Activated B cell treated with CpG ODN at 0.5 μM for 24 hours (primary cell): ENCODE data around the gene YIF1B. TPM values are rescaled to one million over a fixed set of nuclear protein-coding genes. Genes with fewer than 3 reads are reported as not detected.
A peak's percentile ranks its signal among the peaks of the same experiment; 100 is the strongest.

Source experiments
- ATAC-seq: fragments of 200-7000 bp; cut with Tn5 transposase; one replicate; pipeline ENCODE4 v1.10.0; 2021; ENCODE audit warnings: low read depth, mild to moderate bottlenecking, moderate library complexity
- CTCF ChIA-PET: fragments of 350-600 bp; sonication (Branson Sonifier 250); formaldehyde crosslinking; loops from one replicate; lab custom pipeline; 2021; ENCODE audit warnings: antibody characterized with exemption; lab: Charles Lee
- POLR2A ChIA-PET: fragments of 350-600 bp; sonication (Branson Sonifier 250); formaldehyde crosslinking; loops from one replicate; lab custom pipeline; 2021; ENCODE audit warnings: antibody characterized with exemption; lab: Charles Lee
- DNase-seq: peaks from one replicate; pipeline ENCODE4 v3.0.0; 2022
- H3K27ac Mint-ChIP-seq: one replicate; pipeline ENCODE4 v1.8.0; 2020; ENCODE audit warnings: mixed read lengths
- H3K27me3 Mint-ChIP-seq: one replicate; pipeline ENCODE4 v1.8.0; 2021; ENCODE audit warnings: mixed read lengths
- H3K36me3 Mint-ChIP-seq: one replicate; pipeline ENCODE4 v1.8.0; 2021; ENCODE audit warnings: low read depth, mixed read lengths
- H3K4me1 Mint-ChIP-seq: one replicate; pipeline ENCODE4 v1.8.0; 2021; ENCODE audit warnings: mixed read lengths
- H3K4me3 Mint-ChIP-seq: one replicate; pipeline ENCODE4 v1.8.0; 2020; ENCODE audit warnings: mild to moderate bottlenecking, mixed read lengths
- H3K9me3 Mint-ChIP-seq: one replicate; pipeline ENCODE4 v1.8.0; 2020; ENCODE audit warnings: mixed read lengths
- intact Hi-C: fragments of 100-400 bp; cut with micrococcal nuclease; formaldehyde crosslinking; loops from one replicate; pipeline ENCODE4 v1.15.1; 2024
- total RNA-seq: library from RNA; stranded (reverse); gene quantifications from 2 replicates; pipeline ENCODE4 v1.2.3, GENCODE V29; 2022
- TF ChIP-seq, protein P1 (sequence below): fragments of 200-600 bp; IDR thresholded peaks from one replicate; pipeline ENCODE4 v1.8.0; 2022; ENCODE audit warnings: antibody characterized with exemption, mild to moderate bottlenecking

Gene YIF1B
- total RNA-seq, 1 donor from 2014 or later, result 28.7 TPM

DNA sequence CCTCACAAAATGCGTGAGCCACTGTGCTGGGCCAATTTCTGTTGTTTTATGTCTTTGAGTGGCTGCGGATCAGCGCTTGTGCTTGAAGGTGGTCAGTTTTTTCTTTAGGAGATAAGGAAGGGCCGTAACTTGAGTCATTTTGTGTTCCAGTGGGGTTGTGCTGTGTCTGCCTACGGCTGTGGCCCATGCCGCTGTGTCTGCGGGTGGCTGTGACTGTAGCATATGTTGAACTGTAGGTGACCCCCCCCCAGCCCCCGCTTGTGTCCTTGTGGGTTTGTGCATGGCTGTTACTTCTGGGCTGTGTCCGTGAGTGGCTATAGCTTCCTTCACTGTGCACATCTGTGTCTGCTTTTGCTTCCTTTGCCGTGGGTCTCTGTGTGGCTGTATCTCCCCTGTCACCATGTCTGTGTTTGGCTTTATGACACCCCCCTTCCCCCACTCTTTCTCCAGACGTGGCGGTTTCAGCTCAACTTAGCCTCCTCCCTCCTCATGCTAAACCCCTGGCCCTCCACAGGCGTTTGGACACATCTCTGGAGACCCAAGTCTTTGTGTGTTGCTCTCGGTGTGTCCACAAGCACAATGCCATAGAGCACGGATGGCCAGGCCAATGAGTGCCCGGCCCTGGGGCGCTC, 60.2 kb downstream of the YIF1B start:
- Mint-ChIP-seq H3K9me3 (no peaks in the 10 kb centered on the region), H3K27ac (peak overlapping the region; percentile 83), H3K36me3 (no peaks in the 10 kb centered on the region), H3K4me1 (peaks cover 62% of the 10 kb centered on the region), H3K4me3 (peak overlapping the region; percentile 79), H3K27me3 (no peaks in the 10 kb centered on the region)
- TF ChIP-seq, protein P1, sequence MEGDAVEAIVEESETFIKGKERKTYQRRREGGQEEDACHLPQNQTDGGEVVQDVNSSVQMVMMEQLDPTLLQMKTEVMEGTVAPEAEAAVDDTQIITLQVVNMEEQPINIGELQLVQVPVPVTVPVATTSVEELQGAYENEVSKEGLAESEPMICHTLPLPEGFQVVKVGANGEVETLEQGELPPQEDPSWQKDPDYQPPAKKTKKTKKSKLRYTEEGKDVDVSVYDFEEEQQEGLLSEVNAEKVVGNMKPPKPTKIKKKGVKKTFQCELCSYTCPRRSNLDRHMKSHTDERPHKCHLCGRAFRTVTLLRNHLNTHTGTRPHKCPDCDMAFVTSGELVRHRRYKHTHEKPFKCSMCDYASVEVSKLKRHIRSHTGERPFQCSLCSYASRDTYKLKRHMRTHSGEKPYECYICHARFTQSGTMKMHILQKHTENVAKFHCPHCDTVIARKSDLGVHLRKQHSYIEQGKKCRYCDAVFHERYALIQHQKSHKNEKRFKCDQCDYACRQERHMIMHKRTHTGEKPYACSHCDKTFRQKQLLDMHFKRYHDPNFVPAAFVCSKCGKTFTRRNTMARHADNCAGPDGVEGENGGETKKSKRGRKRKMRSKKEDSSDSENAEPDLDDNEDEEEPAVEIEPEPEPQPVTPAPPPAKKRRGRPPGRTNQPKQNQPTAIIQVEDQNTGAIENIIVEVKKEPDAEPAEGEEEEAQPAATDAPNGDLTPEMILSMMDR, result no peak
- intact Hi-C loops, result loop anchor here (1.0 kb wide), 2 partner anchors 12 to 357 kb away; no protein-coding TSS in a partner anchor
- ATAC-seq (peak; percentile 8), DNase-seq (no peak)
- ChIA-PET POLR2A (interaction anchor here (0.6 to 3.2 kb wide), 8 partner anchors 9 to 348 kb away, joined by 3 to 44 read pairs (median 5); partner anchors contain the start of genes SIPA1L3 and SPINT2), CTCF (interaction anchor here (0.7 to 4.0 kb wide), 8 partner anchors 8 to 357 kb away, joined by 3 to 26 read pairs (median 5); no protein-coding TSS in a partner anchor)

DNA sequence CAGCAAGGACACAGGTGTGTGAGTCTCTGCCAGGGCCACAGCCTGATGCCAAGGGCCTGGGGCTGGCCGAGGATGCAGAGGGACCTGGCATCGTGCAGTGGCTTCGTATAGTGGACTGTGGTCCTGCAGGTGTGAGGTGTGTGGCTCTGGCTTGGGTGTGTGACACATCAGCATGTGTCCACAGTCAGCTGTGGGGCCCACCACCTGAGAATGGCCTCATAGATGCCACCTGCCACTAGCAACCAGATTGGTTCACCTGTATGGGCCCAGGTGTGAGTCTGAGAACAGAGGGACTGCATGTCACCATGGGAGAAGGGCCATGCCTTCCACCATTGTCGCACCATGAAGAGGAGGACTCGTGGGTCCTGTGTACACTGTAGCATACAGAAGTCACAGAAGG, 62.0 kb downstream of the YIF1B start:
- Mint-ChIP-seq H3K4me1 (peaks cover 63% of the 10 kb centered on the region), H3K27ac (peak overlapping the region; percentile 76), H3K4me3 (peak overlapping the region; percentile 73), H3K9me3 (no peaks in the 10 kb centered on the region), H3K36me3 (no peaks in the 10 kb centered on the region), H3K27me3 (no peaks in the 10 kb centered on the region)
- DNase-seq, result no peak
- ATAC-seq, result peak; percentile 6
- CTCF ChIA-PET, result interaction anchor here (1.8 to 4.0 kb wide), 2 partner anchors 10 kb away, joined by 4 to 26 read pairs; no protein-coding TSS in a partner anchor
- TF ChIP-seq, protein P1, result no peak
- intact Hi-C loops, result loop anchor here (1.0 kb wide), 2 partner anchors 9 to 11 kb away; partner anchors contain the start of gene SPINT2
- POLR2A ChIA-PET, result interaction anchor here (0.6 to 5.1 kb wide), 4 partner anchors 10 to 83 kb away, joined by 4 to 42 read pairs (median 12); partner anchors contain the start of gene SPINT2

Other genes starting within 250 kb of the YIF1B start
- not detected in 2 replicates for gene DPF1, start 91.7 kb downstream of the YIF1B start, total RNA-seq
- gene PPP1R14A, start 59.6 kb downstream of the YIF1B start, total RNA-seq, result 17.2 and 17.4 TPM in 2 replicates
- gene SPINT2, start 51.4 kb downstream of the YIF1B start, total RNA-seq, result 70.3 and 73.4 TPM in 2 replicates
- gene C19orf33, start 11.7 kb downstream of the YIF1B start, total RNA-seq, result 0.58 TPM in 1 of 2 replicates, not detected in the other
- 3.2 and 4.7 TPM in 2 replicates for gene KCNK6, start 3.9 kb upstream of the YIF1B start, total RNA-seq
- 11.8 and 22.8 TPM in 2 replicates for gene CATSPERG, start 19.9 kb upstream of the YIF1B start, total RNA-seq
- gene PSMD8, start 58.6 kb upstream of the YIF1B start, total RNA-seq, result 134 and 138 TPM in 2 replicates
- 0.22 and 1.2 TPM in 2 replicates for gene GGN, start 72.1 kb upstream of the YIF1B start, total RNA-seq
- 0.44 and 2.4 TPM in 2 replicates for gene SPRED3, start 72.8 kb upstream of the YIF1B start, total RNA-seq
- gene FAM98C, start 87.1 kb upstream of the YIF1B start, total RNA-seq, result 38.3 and 40.0 TPM in 2 replicates
- gene RASGRP4, start 110.3 kb upstream of the YIF1B start, total RNA-seq, result 3.2 and 3.6 TPM in 2 replicates
- 4.1 and 5.1 TPM in 2 replicates for gene RYR1, start 117.7 kb upstream of the YIF1B start, total RNA-seq